GM23338 (cell line): Measurements from ENCODE around the gene MYLK3. TPM values are rescaled to one million over a fixed set of nuclear protein-coding genes. Genes with fewer than 3 reads are reported as not detected.
A peak's percentile ranks its signal among the peaks of the same experiment; 100 is the strongest.

Experiments
- ATAC-seq: fragments of 200-7000 bp; cut with Tn5 transposase; 3 replicates; pipeline ENCODE4 v1.9.1; 2020
- DNase-seq: peaks from one replicate; pipeline ENCODE4 v3.0.0-alpha.2; 2015; ENCODE audit warnings: low spot score
- H2AFZ ChIP-seq: fragments of 200-600 bp; sonication (generic); 2 replicates; pipeline ENCODE4 v1.8.0; 2016; ENCODE audit warnings: antibody characterized with exemption, mild to moderate bottlenecking, moderate library complexity
- H3F3A ChIP-seq: fragments of 200-600 bp; sonication (generic); replicated peaks from 2 replicates; pipeline ENCODE4 v1.8.0; 2017; ENCODE audit warnings: antibody characterized with exemption, mixed run types, low read depth
- H3K27ac ChIP-seq: fragments of 200-600 bp; sonication (generic); 2 replicates; pipeline ENCODE4 v1.6.1; 2016; ENCODE audit warnings: low read depth
- H3K27me3 ChIP-seq: fragments of 200-600 bp; sonication (generic); 2 replicates; pipeline ENCODE4 v1.8.0; 2016; ENCODE audit warnings: mild to moderate bottlenecking, mixed run types, moderate library complexity; ENCODE audit not compliant: insufficient read depth
- H3K36me3 ChIP-seq: fragments of 200-600 bp; sonication (generic); 2 replicates; pipeline ENCODE4 v1.8.0; 2016; ENCODE audit warnings: mild to moderate bottlenecking; ENCODE audit not compliant: insufficient read depth
- H3K4me1 ChIP-seq: fragments of 200-600 bp; sonication (generic); 2 replicates; pipeline ENCODE4 v1.8.0; 2016; ENCODE audit warnings: mild to moderate bottlenecking, moderate library complexity; ENCODE audit not compliant: insufficient read depth
- H3K4me2 ChIP-seq: fragments of 200-600 bp; sonication (generic); 2 replicates; pipeline ENCODE4 v1.7.1; 2017; ENCODE audit warnings: mixed run types
- H3K4me3 ChIP-seq: fragments of 200-600 bp; sonication (generic); 2 replicates; pipeline ENCODE4 v1.6.1; 2016; ENCODE audit warnings: mixed run types
- H3K79me2 ChIP-seq: fragments of 200-600 bp; sonication (generic); replicated peaks from 2 replicates; pipeline ENCODE4 v1.8.0; 2017; ENCODE audit warnings: mild to moderate bottlenecking; ENCODE audit not compliant: insufficient read depth
- H3K9me2 ChIP-seq: fragments of 200-600 bp; sonication (generic); 2 replicates; pipeline ENCODE4 v1.8.0; 2017; ENCODE audit not compliant: insufficient read depth
- H4K20me1 ChIP-seq: fragments of 200-600 bp; sonication (generic); replicated peaks from 2 replicates; pipeline ENCODE4 v1.8.0; 2017; ENCODE audit warnings: mild to moderate bottlenecking; ENCODE audit not compliant: insufficient read depth
- H3K27ac Mint-ChIP-seq: 2 replicates; pipeline ENCODE4 v1.8.0; 2020; ENCODE audit warnings: inconsistent platforms, mild to moderate bottlenecking, moderate library complexity, mixed read lengths
- H3K27me3 Mint-ChIP-seq: 3 replicates; pipeline ENCODE4 v1.8.0; 2022; ENCODE audit warnings: low read depth, mild to moderate bottlenecking, moderate library complexity, mixed read lengths, inconsistent platforms; ENCODE audit not compliant: insufficient read depth, poor library complexity
- H3K36me3 Mint-ChIP-seq: 3 replicates; pipeline ENCODE4 v1.8.0; 2021; ENCODE audit warnings: low read depth, mild to moderate bottlenecking, inconsistent platforms, moderate library complexity, mixed read lengths
- H3K4me1 Mint-ChIP-seq: 3 replicates; pipeline ENCODE4 v1.8.0; 2020; ENCODE audit warnings: mild to moderate bottlenecking, inconsistent platforms, mixed read lengths
- H3K4me3 Mint-ChIP-seq: 3 replicates; pipeline ENCODE4 v1.8.0; 2021; ENCODE audit warnings: moderate library complexity, mild to moderate bottlenecking, inconsistent platforms, mixed read lengths
- H3K9me3 Mint-ChIP-seq: 3 replicates; pipeline ENCODE4 v1.8.0; 2020; ENCODE audit warnings: moderate library complexity, mild to moderate bottlenecking, inconsistent platforms, mixed read lengths
- CREB1 ChIP-seq: fragments of 250-450 bp; sonication (Bioruptor Pico); IDR thresholded peaks from 2 replicates; pipeline ENCODE4 v1.5.0; 2020; ENCODE audit warnings: low read depth, mild to moderate bottlenecking, moderate library complexity
- EZH2 ChIP-seq: fragments of 200-600 bp; sonication (generic); IDR thresholded peaks from one replicate; pipeline ENCODE4 v1.8.0; 2017; ENCODE audit warnings: antibody characterized with exemption, mild to moderate bottlenecking, low read depth; ENCODE audit not compliant: unreplicated experiment
- EZH2phosphoT487 ChIP-seq: fragments of 200-600 bp; sonication (generic); IDR thresholded peaks from one replicate; pipeline ENCODE4 v1.8.1; 2018; ENCODE audit warnings: antibody characterized with exemption; ENCODE audit not compliant: unreplicated experiment
- JUNB ChIP-seq: IDR thresholded peaks from one replicate; pipeline ENCODE4 v1.6.1; 2016; ENCODE audit warnings: antibody characterized with exemption; ENCODE audit not compliant: unreplicated experiment
- NANOG ChIP-seq: IDR thresholded peaks from 2 replicates; pipeline ENCODE4 v1.6.1; 2016; ENCODE audit warnings: antibody characterized with exemption, borderline replicate concordance
- POLR2AphosphoS5 ChIP-seq: IDR thresholded peaks from 2 replicates; pipeline ENCODE4 v1.6.1; 2016; ENCODE audit warnings: antibody characterized with exemption, low read depth
- ZNF114 ChIP-seq: fragments of 250-450 bp; sonication (Bioruptor Pico); IDR thresholded peaks from 2 replicates; pipeline ENCODE4 v1.5.0; 2020; ENCODE audit warnings: mild to moderate bottlenecking, moderate library complexity
- ZNF331 ChIP-seq: fragments of 250-450 bp; sonication (Bioruptor Pico); IDR thresholded peaks from 2 replicates; pipeline ENCODE4 v1.5.0; 2020; ENCODE audit warnings: low read depth, mild to moderate bottlenecking, moderate library complexity
- polyA plus RNA-seq: library from polyadenylated mRNA; unstranded; fragments of >200 nt; fragmentation: Nextera tagmentation; extraction: Ambion mirVana; gene quantifications from 2 replicates; pipeline ENCODE4 v1.2.1, GENCODE V29; 2016
- total RNA-seq: library from RNA; depleted of rRNA; stranded (reverse); fragments of >200 nt; shearing (Covaris generic); gene quantifications from 2 replicates; pipeline ENCODE4 v1.2.3, GENCODE V29; 2014
- TF ChIP-seq, protein P1 (sequence below): IDR thresholded peaks from 2 replicates; pipeline ENCODE4 v1.6.1; 2016; ENCODE audit warnings: antibody characterized with exemption
- TF ChIP-seq, protein P2 (sequence below): IDR thresholded peaks from one replicate; pipeline ENCODE4 v1.6.1; 2018; ENCODE audit warnings: antibody characterized with exemption; ENCODE audit not compliant: unreplicated experiment
- TF ChIP-seq, protein P3 (sequence below), 2 experiments: fragments of 200-600 bp in 1 of 2; sonication (generic) in 1 of 2; conservative IDR thresholded peaks; 2 replicates each; pipeline versions ENCODE4 v1.5.1 to v1.6.1; 2016 to 2017; ENCODE audit warnings: antibody characterized with exemption in 2 of 2, low read depth in 2 of 2, mild to moderate bottlenecking in 2 of 2, moderate library complexity in 1 of 2

The MYLK3 gene
- total and polyA plus RNA-seq, 2 experiments from 2014 or later, result 0.18 to 0.63 TPM

DNA sequence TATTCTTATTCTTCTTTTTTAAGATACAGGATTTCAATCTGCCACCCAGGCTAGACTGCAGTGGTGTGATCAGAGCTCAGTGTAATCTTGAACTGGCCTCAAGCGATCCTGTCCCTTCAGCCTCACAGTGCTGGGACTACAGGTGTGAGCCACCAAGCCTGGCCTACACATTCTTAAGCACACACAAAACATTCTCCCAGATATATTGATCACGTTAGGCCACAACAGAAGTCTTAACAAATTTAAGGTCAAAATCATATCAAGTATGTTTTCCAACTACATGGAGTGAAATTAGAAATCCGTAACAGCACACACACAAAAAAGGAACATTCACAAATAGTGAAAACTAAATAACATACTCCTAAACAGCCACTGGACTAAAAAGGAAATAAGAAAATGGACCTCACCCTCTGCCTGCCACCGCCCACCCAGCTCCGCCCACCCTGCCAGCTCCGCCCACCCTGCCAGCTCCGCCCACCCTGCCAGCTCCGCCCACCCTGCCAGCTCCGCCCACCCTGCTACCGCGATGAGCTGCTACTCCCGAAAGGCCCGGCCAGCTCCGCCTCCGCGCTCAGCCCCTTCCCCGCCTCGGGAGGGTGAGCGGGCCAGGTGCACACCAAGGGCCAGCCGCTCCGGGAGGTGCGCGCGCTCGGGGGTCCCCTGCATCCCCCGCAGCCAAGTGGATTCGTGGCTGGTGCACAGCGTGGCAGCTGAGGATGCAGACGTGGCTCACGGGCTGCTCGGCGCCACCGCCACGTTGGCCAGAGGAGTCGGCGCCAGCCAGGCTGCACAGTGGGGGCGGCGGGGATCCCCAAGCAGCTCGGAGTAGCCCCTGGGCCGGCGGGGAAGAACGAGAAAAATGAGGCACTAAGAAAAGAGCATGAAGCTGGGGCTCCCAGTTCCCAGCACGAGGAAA is 41.6 kb upstream of the MYLK3 start:
- Mint-ChIP-seq H3K27ac (peak overlapping the region; percentile 93), H3K4me3 (peak overlapping the region; percentile 77), H3K9me3 (peaks cover 23% of the 10 kb centered on the region), H3K4me1 (peaks cover 25% of the 10 kb centered on the region), H3K36me3 (peaks cover 21% of the 10 kb centered on the region), H3K27me3 (no peaks in the 10 kb centered on the region)
- no peak for TF ChIP-seq EZH2
- TF ChIP-seq POLR2AphosphoS5, result peak; percentile 97
- no peak for TF ChIP-seq ZNF114 (CRISPR knock-in tag)
- peak; percentile 83 for DNase-seq
- Histone ChIP-seq H3K4me2 (peak overlapping the region; percentile 88), H3K27ac (peak overlapping the region; percentile 95), H3K4me1 (peaks cover 26% of the 10 kb centered on the region), H4K20me1 (no peaks in the 10 kb centered on the region), H3F3A (no peaks in the 10 kb centered on the region), H2AFZ (peak overlapping the region; percentile 79), H3K27me3 (no peaks in the 10 kb centered on the region), H3K4me3 (peak overlapping the region; percentile 76), H3K36me3 (no peaks in the 10 kb centered on the region; the same call in 1 of the 2 replicates), H3K79me2 (no peaks in the 10 kb centered on the region), H3K9me2 (no peaks in the 10 kb centered on the region)
- ATAC-seq, result peak; percentile 96

DNA sequence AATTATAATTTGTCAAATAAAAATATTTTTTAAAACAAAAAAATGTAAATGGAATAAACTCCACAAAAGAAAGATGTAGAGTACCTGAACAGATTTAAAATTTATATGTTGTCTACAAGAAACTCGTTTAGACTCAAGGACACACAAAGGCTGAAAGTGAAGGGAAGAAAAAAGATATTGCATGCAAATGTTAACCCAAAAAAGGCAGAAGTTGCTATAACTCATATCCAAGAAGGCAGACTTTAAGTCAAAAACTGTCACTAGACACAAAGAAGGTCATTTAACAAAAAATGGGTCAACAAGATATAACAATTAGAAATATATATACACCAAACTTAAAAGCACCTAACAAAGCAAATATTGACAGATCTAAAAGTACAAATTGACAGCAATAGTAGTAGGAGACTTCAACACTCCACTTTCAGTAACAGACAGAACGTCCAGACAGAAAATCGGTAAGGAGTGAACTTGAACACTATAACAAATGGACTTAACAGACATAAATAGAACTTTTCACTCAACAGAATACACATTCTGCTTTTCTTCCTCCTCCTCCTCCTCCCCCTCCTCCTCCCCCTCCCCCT is 40.8 kb upstream of the MYLK3 start:
- H3K4me1 Mint-ChIP-seq, result peaks cover 30% of the 10 kb centered on the region

DNA sequence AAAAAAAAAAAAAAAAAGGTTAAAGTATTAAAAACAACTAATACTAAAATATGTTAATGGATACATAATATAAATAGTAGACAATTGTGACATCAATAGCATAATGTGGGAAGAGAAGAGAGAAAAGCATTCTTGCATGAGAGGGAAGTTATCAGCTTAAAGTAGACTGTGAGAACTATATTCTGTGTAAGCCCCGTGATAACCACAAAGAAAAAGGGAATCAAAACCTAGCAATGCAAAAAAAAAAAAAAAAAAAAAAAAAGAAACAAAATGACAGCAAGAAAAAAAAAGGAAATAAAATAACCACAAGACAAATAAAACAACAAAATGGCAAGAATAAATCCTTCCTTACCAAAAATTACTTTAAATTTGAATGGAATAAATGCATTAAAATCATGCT is 39.8 kb upstream of the MYLK3 start:
- peak overlapping the region; percentile 70; the same call in 1 of the 2 replicates for H3K4me2 ChIP-seq
- no peak for ATAC-seq
- no peaks in the 10 kb centered on the region for H3K36me3 ChIP-seq
- H3K4me3 Mint-ChIP-seq, result no peak overlapping the region
- H3F3A ChIP-seq, result no peaks in the 10 kb centered on the region
- H3K4me3 ChIP-seq, result no peak overlapping the region
- H4K20me1 ChIP-seq, result no peaks in the 10 kb centered on the region
- peaks cover 35% of the 10 kb centered on the region for H3K4me1 ChIP-seq
- no peak overlapping the region for H2AFZ ChIP-seq
- DNase-seq, result no peak
- peaks cover 30% of the 10 kb centered on the region for H3K4me1 Mint-ChIP-seq
- no peak overlapping the region for H3K27ac ChIP-seq
- H3K27me3 Mint-ChIP-seq, result no peaks in the 10 kb centered on the region
- no peaks in the 10 kb centered on the region for H3K9me2 ChIP-seq
- H3K27me3 ChIP-seq, result no peaks in the 10 kb centered on the region
- no peak overlapping the region for H3K27ac Mint-ChIP-seq
- H3K36me3 Mint-ChIP-seq, result peaks cover 9% of the 10 kb centered on the region
- no peaks in the 10 kb centered on the region for H3K79me2 ChIP-seq
- H3K9me3 Mint-ChIP-seq, result peaks cover 10% of the 10 kb centered on the region
- TF ChIP-seq POLR2AphosphoS5 (no peak), CREB1 (CRISPR knock-in tag) (no peak), JUNB (no peak), EZH2phosphoT487 (no peak), EZH2 (no peak), NANOG (no peak), ZNF331 (CRISPR knock-in tag) (no peak)
- TF ChIP-seq, protein P1, sequence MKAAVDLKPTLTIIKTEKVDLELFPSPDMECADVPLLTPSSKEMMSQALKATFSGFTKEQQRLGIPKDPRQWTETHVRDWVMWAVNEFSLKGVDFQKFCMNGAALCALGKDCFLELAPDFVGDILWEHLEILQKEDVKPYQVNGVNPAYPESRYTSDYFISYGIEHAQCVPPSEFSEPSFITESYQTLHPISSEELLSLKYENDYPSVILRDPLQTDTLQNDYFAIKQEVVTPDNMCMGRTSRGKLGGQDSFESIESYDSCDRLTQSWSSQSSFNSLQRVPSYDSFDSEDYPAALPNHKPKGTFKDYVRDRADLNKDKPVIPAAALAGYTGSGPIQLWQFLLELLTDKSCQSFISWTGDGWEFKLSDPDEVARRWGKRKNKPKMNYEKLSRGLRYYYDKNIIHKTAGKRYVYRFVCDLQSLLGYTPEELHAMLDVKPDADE, result no peak
- TF ChIP-seq, protein P2, sequence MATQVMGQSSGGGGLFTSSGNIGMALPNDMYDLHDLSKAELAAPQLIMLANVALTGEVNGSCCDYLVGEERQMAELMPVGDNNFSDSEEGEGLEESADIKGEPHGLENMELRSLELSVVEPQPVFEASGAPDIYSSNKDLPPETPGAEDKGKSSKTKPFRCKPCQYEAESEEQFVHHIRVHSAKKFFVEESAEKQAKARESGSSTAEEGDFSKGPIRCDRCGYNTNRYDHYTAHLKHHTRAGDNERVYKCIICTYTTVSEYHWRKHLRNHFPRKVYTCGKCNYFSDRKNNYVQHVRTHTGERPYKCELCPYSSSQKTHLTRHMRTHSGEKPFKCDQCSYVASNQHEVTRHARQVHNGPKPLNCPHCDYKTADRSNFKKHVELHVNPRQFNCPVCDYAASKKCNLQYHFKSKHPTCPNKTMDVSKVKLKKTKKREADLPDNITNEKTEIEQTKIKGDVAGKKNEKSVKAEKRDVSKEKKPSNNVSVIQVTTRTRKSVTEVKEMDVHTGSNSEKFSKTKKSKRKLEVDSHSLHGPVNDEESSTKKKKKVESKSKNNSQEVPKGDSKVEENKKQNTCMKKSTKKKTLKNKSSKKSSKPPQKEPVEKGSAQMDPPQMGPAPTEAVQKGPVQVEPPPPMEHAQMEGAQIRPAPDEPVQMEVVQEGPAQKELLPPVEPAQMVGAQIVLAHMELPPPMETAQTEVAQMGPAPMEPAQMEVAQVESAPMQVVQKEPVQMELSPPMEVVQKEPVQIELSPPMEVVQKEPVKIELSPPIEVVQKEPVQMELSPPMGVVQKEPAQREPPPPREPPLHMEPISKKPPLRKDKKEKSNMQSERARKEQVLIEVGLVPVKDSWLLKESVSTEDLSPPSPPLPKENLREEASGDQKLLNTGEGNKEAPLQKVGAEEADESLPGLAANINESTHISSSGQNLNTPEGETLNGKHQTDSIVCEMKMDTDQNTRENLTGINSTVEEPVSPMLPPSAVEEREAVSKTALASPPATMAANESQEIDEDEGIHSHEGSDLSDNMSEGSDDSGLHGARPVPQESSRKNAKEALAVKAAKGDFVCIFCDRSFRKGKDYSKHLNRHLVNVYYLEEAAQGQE, result no peak
- TF ChIP-seq, protein P3, sequence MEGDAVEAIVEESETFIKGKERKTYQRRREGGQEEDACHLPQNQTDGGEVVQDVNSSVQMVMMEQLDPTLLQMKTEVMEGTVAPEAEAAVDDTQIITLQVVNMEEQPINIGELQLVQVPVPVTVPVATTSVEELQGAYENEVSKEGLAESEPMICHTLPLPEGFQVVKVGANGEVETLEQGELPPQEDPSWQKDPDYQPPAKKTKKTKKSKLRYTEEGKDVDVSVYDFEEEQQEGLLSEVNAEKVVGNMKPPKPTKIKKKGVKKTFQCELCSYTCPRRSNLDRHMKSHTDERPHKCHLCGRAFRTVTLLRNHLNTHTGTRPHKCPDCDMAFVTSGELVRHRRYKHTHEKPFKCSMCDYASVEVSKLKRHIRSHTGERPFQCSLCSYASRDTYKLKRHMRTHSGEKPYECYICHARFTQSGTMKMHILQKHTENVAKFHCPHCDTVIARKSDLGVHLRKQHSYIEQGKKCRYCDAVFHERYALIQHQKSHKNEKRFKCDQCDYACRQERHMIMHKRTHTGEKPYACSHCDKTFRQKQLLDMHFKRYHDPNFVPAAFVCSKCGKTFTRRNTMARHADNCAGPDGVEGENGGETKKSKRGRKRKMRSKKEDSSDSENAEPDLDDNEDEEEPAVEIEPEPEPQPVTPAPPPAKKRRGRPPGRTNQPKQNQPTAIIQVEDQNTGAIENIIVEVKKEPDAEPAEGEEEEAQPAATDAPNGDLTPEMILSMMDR (conservative IDR thresholded peaks at IDR 0.05; ENCODE audit: low read depth in 2 of 2), result no peak

More for the DNA sequence above, 40.8 kb upstream of the MYLK3 start:
- Mint-ChIP-seq H3K27ac (peak overlapping the region; percentile 93), H3K4me3 (peak overlapping the region; percentile 77), H3K9me3 (peaks cover 17% of the 10 kb centered on the region), H3K27me3 (no peaks in the 10 kb centered on the region), H3K36me3 (peaks cover 16% of the 10 kb centered on the region)
- no peak overlapping the region for H2AFZ ChIP-seq
- no peak for TF ChIP-seq CREB1 (CRISPR knock-in tag)
- DNase-seq (no peak), ATAC-seq (no peak)
- no peaks in the 10 kb centered on the region for H3K9me2 ChIP-seq
- no peaks in the 10 kb centered on the region for H3K79me2 ChIP-seq
- H3K27ac ChIP-seq, result peak overlapping the region; percentile 95
- H4K20me1 ChIP-seq, result no peaks in the 10 kb centered on the region
- H3K4me2 ChIP-seq, result peak overlapping the region; percentile 70
- no peaks in the 10 kb centered on the region for H3K27me3 ChIP-seq
- H3F3A ChIP-seq, result no peaks in the 10 kb centered on the region
- peaks cover 34% of the 10 kb centered on the region for H3K4me1 ChIP-seq
- H3K4me3 ChIP-seq, result peak overlapping the region; percentile 76
- no peaks in the 10 kb centered on the region; the same call in 1 of the 2 replicates for H3K36me3 ChIP-seq
